K562 (cell line): ENCODE data around the gene NAA50. TPM values are rescaled to one million over a fixed set of nuclear protein-coding genes. Genes with fewer than 3 reads are reported as not detected.

Source experiments
- ATAC-seq: fragments of 200-7000 bp; cut with Tn5 transposase; 3 replicates; pipeline ENCODE4 v1.9.1; 2020; ENCODE audit warnings: moderate library complexity
- BruUV-seq: library from RNA; stranded (reverse); fragments of 400-500 nt; replicated peaks from 2 replicates; lab custom pipeline; 2021; lab: Mats Ljungman, UMichigan
- CTCF ChIA-PET: fragments of 300-600 bp; formaldehyde crosslinking; extraction: SDS; loops from one replicate; lab custom pipeline; 2021; ENCODE audit warnings: low intra/inter-chr PET ratio; lab: Yijun Ruan, JAX
- POLR2A ChIA-PET: fragments of 300-600, 350-650 bp; sonication (Branson Sonifier 250); formaldehyde crosslinking; extraction: SDS; loops from one replicate; lab custom pipeline; 2021; ENCODE audit warnings: antibody characterized with exemption, inconsistent platforms; lab: Yijun Ruan, JAX
- DNase-seq, 4 experiments: peaks; one replicate each; pipeline versions ENCODE4 v3.0.0 to v3.0.0-alpha.2; 2011 to 2018; ENCODE audit warnings: low spot score in 3 of 4, mixed read lengths in 3 of 4; ENCODE audit errors: extremely low read depth in 1 of 4
- FAIRE-seq: peaks from 2 replicates; lab custom pipeline; 2011; peaks lifted over from hg19 to GRCh38; lab: Jason Lieb, UNC
- H2AFZ ChIP-seq: 2 replicates; pipeline ENCODE4 v1.6.0; 2011; ENCODE audit warnings: low read depth, low read length, control low read depth, inconsistent platforms
- H3K27ac ChIP-seq: fragments of 200-600 bp; 3 replicates; pipeline ENCODE4 v1.8.0; 2011; ENCODE audit warnings: low read depth, mild to moderate bottlenecking, control low read depth, inconsistent platforms, low read length, moderate library complexity, mixed read lengths; ENCODE audit errors: extremely low read depth
- H3K27me3 ChIP-seq, 2 experiments: fragments of 300-600 bp in 1 of 2; 2 replicates in 1 of 2; 3 replicates in 1 of 2; pipeline versions ENCODE4 v1.6.0 to v1.8.0; 2011; ENCODE audit warnings: inconsistent platforms in 2 of 2, low read length in 2 of 2, mild to moderate bottlenecking in 1 of 2, mixed read lengths in 1 of 2, moderate library complexity in 1 of 2; ENCODE audit not compliant: control insufficient read depth in 2 of 2, insufficient read depth in 2 of 2
- H3K36me3 ChIP-seq: fragments of 300-600 bp; 3 replicates; pipeline ENCODE4 v1.8.0; 2011; ENCODE audit warnings: mild to moderate bottlenecking, low read length, inconsistent platforms; ENCODE audit not compliant: control insufficient read depth, insufficient read depth
- H3K4me1 ChIP-seq, 2 experiments: fragments of 200-600 bp in 1 of 2; replicated peaks in 1 of 2; 2 replicates in 1 of 2; 3 replicates in 1 of 2; pipeline versions ENCODE4 v1.5.1 to v1.8.0; 2011; ENCODE audit warnings: inconsistent platforms in 2 of 2, low read length in 2 of 2, mild to moderate bottlenecking in 1 of 2, mixed read lengths in 1 of 2, moderate library complexity in 1 of 2; ENCODE audit not compliant: control insufficient read depth in 2 of 2, insufficient read depth in 2 of 2
- H3K4me2 ChIP-seq: 2 replicates; pipeline ENCODE4 v1.6.1; 2011; ENCODE audit warnings: low read length, control low read depth, inconsistent platforms, mixed read lengths; ENCODE audit not compliant: insufficient read depth
- H3K4me3 ChIP-seq: fragments of 200-600 bp; sonication (generic), shearing (Covaris generic); 2 replicates; pipeline ENCODE4 v1.5.1; 2016; ENCODE audit warnings: control low read depth, inconsistent platforms
- H3K79me2 ChIP-seq: fragments of 200-600 bp; 3 replicates; pipeline ENCODE4 v1.8.0; 2011; ENCODE audit warnings: low read length, inconsistent platforms; ENCODE audit not compliant: control insufficient read depth, insufficient read depth
- H3K9ac ChIP-seq, 2 experiments: 2 replicates each; pipeline versions ENCODE4 v1.6.0 to v1.6.1; 2011; ENCODE audit warnings: low read depth in 2 of 2, low read length in 2 of 2, control low read depth in 1 of 2, inconsistent platforms in 1 of 2, mild to moderate bottlenecking in 1 of 2, mixed read lengths in 1 of 2; ENCODE audit not compliant: insufficient read depth in 1 of 2
- H3K9me1 ChIP-seq: one replicate; pipeline ENCODE4 v1.6.0; 2011; ENCODE audit warnings: inconsistent platforms, mild to moderate bottlenecking, low read length, moderate library complexity; ENCODE audit not compliant: control insufficient read depth, insufficient read depth
- H3K9me3 ChIP-seq: replicated peaks from 2 replicates; pipeline ENCODE4 v1.5.1; 2011; ENCODE audit warnings: low read depth, low read length, inconsistent platforms; ENCODE audit not compliant: control insufficient read depth, insufficient read depth
- H4K20me1 ChIP-seq: replicated peaks from 2 replicates; pipeline ENCODE4 v1.6.1; 2011; ENCODE audit warnings: low read length, inconsistent platforms, mixed read lengths; ENCODE audit not compliant: control insufficient read depth, insufficient read depth
- CBX1 ChIP-seq: sonication (generic); IDR thresholded peaks from 2 replicates; pipeline ENCODE4 v1.6.1; 2016; ENCODE audit warnings: antibody characterized with exemption, low read depth, mild to moderate bottlenecking
- GABPB2 ChIP-seq: fragments of 250-450 bp; sonication (Bioruptor Pico); conservative IDR thresholded peaks from 2 replicates; pipeline ENCODE4 v1.5.1; 2021; ENCODE audit warnings: mild to moderate bottlenecking
- HDAC2 ChIP-seq: fragments of 450-650 bp; IDR thresholded peaks from 2 replicates; pipeline ENCODE4 v1.6.1; 2016; ENCODE audit warnings: mild to moderate bottlenecking
- HIVEP1 ChIP-seq: fragments of 250-450 bp; sonication (Bioruptor Pico); IDR thresholded peaks from 2 replicates; pipeline ENCODE4 v1.4.0; 2020; ENCODE audit warnings: mild to moderate bottlenecking
- L3MBTL2 ChIP-seq: fragments of 450-650 bp; IDR thresholded peaks from 2 replicates; pipeline ENCODE4 v1.6.1; 2016; ENCODE audit warnings: mild to moderate bottlenecking, moderate library complexity
- LARP7 ChIP-seq: fragments of 450-650 bp; IDR thresholded peaks from 2 replicates; pipeline ENCODE4 v1.6.1; 2016
- MCM5 ChIP-seq: fragments of 450-650 bp; IDR thresholded peaks from 2 replicates; pipeline ENCODE4 v1.6.1; 2016; ENCODE audit warnings: low read depth
- NFIX ChIP-seq: fragments of 250-450 bp; sonication (Bioruptor Pico); IDR thresholded peaks from 2 replicates; pipeline ENCODE4 v1.4.0; 2020; ENCODE audit warnings: low read depth, mild to moderate bottlenecking, moderate library complexity
- TAF15 ChIP-seq: fragments of 200-400 bp; formaldehyde crosslinking; IDR thresholded peaks from 2 replicates; pipeline ENCODE4 v1.6.1; 2017; ENCODE audit warnings: mild to moderate bottlenecking, low read depth, low read length, moderate library complexity
- TBP ChIP-seq: optimal IDR thresholded peaks from 2 replicates; pipeline ENCODE3; 2011; ENCODE audit warnings: low read depth, low read length, improper control_type of control experiment
- TSC22D4 ChIP-seq: fragments of 450-650 bp; IDR thresholded peaks from 2 replicates; pipeline ENCODE4 v1.6.1; 2016; ENCODE audit warnings: missing genetic modification characterization, missing biosample characterization, control low read depth
- ZNF133 ChIP-seq: fragments of 250-450 bp; sonication (Bioruptor Pico); IDR thresholded peaks from 2 replicates; pipeline ENCODE4 v1.4.0; 2020; ENCODE audit warnings: mild to moderate bottlenecking
- ZNF79 ChIP-seq: fragments of 250-450 bp; sonication (Bioruptor Pico); IDR thresholded peaks from 2 replicates; pipeline ENCODE4 v1.4.0; 2020; ENCODE audit warnings: low read depth, mild to moderate bottlenecking, moderate library complexity
- WGBS: fragments of 100-300 bp; shearing (Covaris generic); methylation state at CpG from one replicate; pipeline ENCODE4 v1.1.6; 2016; ENCODE audit warnings: low coverage, mixed read lengths; ENCODE audit not compliant: insufficient coverage; ENCODE audit errors: missing lambda C conversion rate; 5-methylcytosine and 5-hydroxymethylcytosine counted together
- in situ Hi-C: fragments of 300-500 bp; cut with MboI; formaldehyde crosslinking; loops from 4 replicates; pipeline ENCODE4 v1.15.0; 2018; ENCODE audit warnings: inconsistent platforms, mixed read lengths
- intact Hi-C: fragments of 100-400 bp; cut with micrococcal nuclease; formaldehyde crosslinking; loops from 2 replicates; pipeline ENCODE4 v1.14.2; 2022
- polyA plus RNA-seq, 8 experiments: library from polyadenylated mRNA; depleted of rRNA in 4 of 8; stranded (reverse) in 5 of 8; unstranded in 3 of 8; fragments of >200 nt; fragmentation: Nextera tagmentation in 2 of 8; fragmentation: Illumina TruSeq in 1 of 8; extraction: Ambion mirVana in 2 of 8; extraction: Trizol in 1 of 8; gene quantifications; 2 replicates each; pipeline versions ENCODE4 v1.2.1 to v1.2.3, GENCODE V29; 2011 to 2014; ENCODE audit warnings: inconsistent platforms in 1 of 8, missing spikeins in 1 of 8
- total RNA-seq, 7 experiments: library from RNA; depleted of rRNA in 6 of 7; stranded (reverse); fragments of >200 nt in 6 of 7; fragmentation: Illumina TruSeq in 2 of 7; extraction: Trizol in 2 of 7; gene quantifications; 2 replicates each; pipeline versions ENCODE4 v1.2.1 to v1.2.3, GENCODE V29; 2011 to 2021; ENCODE audit warnings: low replicate concordance in 1 of 7
- TF ChIP-seq, protein P1 (sequence below): sonication (generic); formaldehyde crosslinking; IDR thresholded peaks from 2 replicates; pipeline ENCODE4 v1.8.0; 2022; ENCODE audit warnings: mild to moderate bottlenecking, low read depth, missing genetic modification reagents
- TF ChIP-seq, protein P2 (sequence below): fragments of 450-650 bp; IDR thresholded peaks from 2 replicates; pipeline ENCODE4 v1.6.1; 2016; ENCODE audit warnings: missing biosample characterization, missing genetic modification characterization
- TF ChIP-seq, protein P3 (sequence below): fragments of 450-650 bp; IDR thresholded peaks from 2 replicates; pipeline ENCODE4 v1.6.1; 2017; ENCODE audit warnings: mild to moderate bottlenecking, moderate library complexity

The NAA50 gene
- total and polyA plus RNA-seq, 9 of the 15 experiments (the other 6 are each of a cell fraction or from before 2014, with no cell fraction given), result 40.0 to 301 (median 112) TPM

DNA sequence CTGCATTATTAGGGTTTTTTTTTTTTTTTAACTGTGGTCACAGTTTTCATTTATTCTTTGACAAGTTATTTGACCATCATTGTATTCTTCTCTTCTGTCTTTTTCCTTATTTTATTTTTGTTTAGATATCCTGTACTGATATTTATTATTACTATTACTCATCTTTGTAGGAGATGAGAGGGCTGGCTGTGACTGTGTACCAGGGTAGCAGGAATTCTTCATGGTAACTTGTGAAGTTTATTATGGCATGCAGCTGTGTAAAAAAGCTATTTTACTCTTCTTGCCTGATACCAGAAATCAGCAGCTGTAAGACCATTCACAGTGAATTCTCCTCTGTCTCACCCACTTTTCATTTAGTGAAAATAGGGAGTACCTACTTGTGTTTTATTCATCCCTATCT is 45.3 kb upstream of the NAA50 start:
- H3K9me3 ChIP-seq, result no peaks in the 10 kb centered on the region
- BruUV-seq, result no TSS peak
- no peak overlapping the region for H3K4me2 ChIP-seq
- H3K36me3 ChIP-seq, result peaks cover 49% of the 10 kb centered on the region; the same call in 2 of the 3 replicates
- no peak overlapping the region for H2AFZ ChIP-seq
- no peaks in the 10 kb centered on the region for H3K79me2 ChIP-seq
- ChIA-PET POLR2A (no interaction called here), CTCF (no interaction called here)
- H3K27me3 ChIP-seq, result no peaks in the 10 kb centered on the region
- H3K4me3 ChIP-seq, result no peak overlapping the region
- no peak overlapping the region for H3K27ac ChIP-seq
- H3K4me1 ChIP-seq, result no peaks in the 10 kb centered on the region
- intact Hi-C loops, result no loop called here
- H4K20me1 ChIP-seq, result no peaks in the 10 kb centered on the region
- DNase-seq (no peak), FAIRE-seq (no peak), ATAC-seq (no peak)
- H3K9ac ChIP-seq, result no peak overlapping the region
- TF ChIP-seq TSC22D4 (tag), result no peak
- H3K9me1 ChIP-seq, result no peaks in the 10 kb centered on the region
- in situ Hi-C loops, result no loop called here

DNA sequence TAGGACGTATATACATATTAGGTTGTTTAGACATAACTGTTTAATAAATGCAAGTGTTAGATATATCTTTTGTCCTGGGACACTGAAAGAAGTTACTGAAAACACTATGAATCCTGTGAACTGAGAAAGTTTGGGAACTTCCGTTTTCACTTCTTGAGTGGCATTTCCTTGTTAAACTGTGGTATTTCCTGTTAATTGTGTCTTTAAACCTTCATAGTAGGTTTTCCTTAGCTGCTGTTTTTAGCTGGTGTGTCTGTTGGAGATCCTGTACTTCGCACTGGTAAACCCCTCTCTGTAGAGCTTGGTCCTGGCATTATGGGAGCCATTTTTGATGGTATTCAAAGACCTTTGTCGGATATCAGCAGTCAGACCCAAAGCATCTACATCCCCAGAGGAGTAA is 37.9 kb upstream of the NAA50 start:
- BruUV-seq, result no TSS peak
- in situ Hi-C loops, result no loop called here
- 86% methylated on average over 3 of the region's 4 CpGs for WGBS
- TF ChIP-seq CBX1 (no peak), GABPB2 (CRISPR knock-in tag) (no peak), ZNF79 (CRISPR knock-in tag) (no peak), TAF15 (no peak), LARP7 (no peak), MCM5 (no peak), TBP (no peak), ZNF133 (CRISPR knock-in tag) (no peak), HDAC2 (no peak), HIVEP1 (CRISPR knock-in tag) (no peak), L3MBTL2 (no peak), NFIX (no peak)
- TF ChIP-seq, protein P1, sequence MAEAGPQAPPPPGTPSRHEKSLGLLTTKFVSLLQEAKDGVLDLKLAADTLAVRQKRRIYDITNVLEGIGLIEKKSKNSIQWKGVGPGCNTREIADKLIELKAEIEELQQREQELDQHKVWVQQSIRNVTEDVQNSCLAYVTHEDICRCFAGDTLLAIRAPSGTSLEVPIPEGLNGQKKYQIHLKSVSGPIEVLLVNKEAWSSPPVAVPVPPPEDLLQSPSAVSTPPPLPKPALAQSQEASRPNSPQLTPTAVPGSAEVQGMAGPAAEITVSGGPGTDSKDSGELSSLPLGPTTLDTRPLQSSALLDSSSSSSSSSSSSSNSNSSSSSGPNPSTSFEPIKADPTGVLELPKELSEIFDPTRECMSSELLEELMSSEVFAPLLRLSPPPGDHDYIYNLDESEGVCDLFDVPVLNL (CRISPR knock-in tag), result no peak
- TF ChIP-seq, protein P2, sequence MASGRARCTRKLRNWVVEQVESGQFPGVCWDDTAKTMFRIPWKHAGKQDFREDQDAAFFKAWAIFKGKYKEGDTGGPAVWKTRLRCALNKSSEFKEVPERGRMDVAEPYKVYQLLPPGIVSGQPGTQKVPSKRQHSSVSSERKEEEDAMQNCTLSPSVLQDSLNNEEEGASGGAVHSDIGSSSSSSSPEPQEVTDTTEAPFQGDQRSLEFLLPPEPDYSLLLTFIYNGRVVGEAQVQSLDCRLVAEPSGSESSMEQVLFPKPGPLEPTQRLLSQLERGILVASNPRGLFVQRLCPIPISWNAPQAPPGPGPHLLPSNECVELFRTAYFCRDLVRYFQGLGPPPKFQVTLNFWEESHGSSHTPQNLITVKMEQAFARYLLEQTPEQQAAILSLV (tag), result no peak
- TF ChIP-seq, protein P3, sequence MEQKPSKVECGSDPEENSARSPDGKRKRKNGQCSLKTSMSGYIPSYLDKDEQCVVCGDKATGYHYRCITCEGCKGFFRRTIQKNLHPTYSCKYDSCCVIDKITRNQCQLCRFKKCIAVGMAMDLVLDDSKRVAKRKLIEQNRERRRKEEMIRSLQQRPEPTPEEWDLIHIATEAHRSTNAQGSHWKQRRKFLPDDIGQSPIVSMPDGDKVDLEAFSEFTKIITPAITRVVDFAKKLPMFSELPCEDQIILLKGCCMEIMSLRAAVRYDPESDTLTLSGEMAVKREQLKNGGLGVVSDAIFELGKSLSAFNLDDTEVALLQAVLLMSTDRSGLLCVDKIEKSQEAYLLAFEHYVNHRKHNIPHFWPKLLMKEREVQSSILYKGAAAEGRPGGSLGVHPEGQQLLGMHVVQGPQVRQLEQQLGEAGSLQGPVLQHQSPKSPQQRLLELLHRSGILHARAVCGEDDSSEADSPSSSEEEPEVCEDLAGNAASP, result no peak

More for the DNA sequence above, 37.9 kb upstream of the NAA50 start:
- Histone ChIP-seq H3K9me1 (no peaks in the 10 kb centered on the region), H3K79me2 (no peaks in the 10 kb centered on the region), H3K4me2 (no peak overlapping the region), H3K27me3 (no peaks in the 10 kb centered on the region), H3K4me1 (no peaks in the 10 kb centered on the region), H3K36me3 (peaks cover 35% of the 10 kb centered on the region; the same call in 1 of the 3 replicates), H3K9ac (no peak overlapping the region), H2AFZ (no peak overlapping the region), H3K9me3 (no peaks in the 10 kb centered on the region), H4K20me1 (no peaks in the 10 kb centered on the region), H3K4me3 (no peak overlapping the region), H3K27ac (no peak overlapping the region)
- ATAC-seq, result no peak
- no peak for DNase-seq
- CTCF ChIA-PET, result no interaction called here
- POLR2A ChIA-PET, result interaction anchor here (0.6 to 1.2 kb wide), 3 partner anchors 9 to 20 kb away, joined by 3 read pairs; no protein-coding TSS in a partner anchor
- intact Hi-C loops, result no loop called here
- FAIRE-seq, result peak; percentile 42
